SW 1271 (cell line): ENCODE data around the gene HPSE2.
A peak's percentile ranks its signal among the peaks of the same experiment; 100 is the strongest.

Experiments
- DNase-seq, 2 experiments: peaks; one replicate each; lab custom pipeline; 2025; lab: John Stamatoyannopoulos, UW

HPSE2 gene

GRCh38 chr10:98433371-98433770, 802.3 kb downstream of the HPSE2 start:
- no peak for DNase-seq

DNA sequence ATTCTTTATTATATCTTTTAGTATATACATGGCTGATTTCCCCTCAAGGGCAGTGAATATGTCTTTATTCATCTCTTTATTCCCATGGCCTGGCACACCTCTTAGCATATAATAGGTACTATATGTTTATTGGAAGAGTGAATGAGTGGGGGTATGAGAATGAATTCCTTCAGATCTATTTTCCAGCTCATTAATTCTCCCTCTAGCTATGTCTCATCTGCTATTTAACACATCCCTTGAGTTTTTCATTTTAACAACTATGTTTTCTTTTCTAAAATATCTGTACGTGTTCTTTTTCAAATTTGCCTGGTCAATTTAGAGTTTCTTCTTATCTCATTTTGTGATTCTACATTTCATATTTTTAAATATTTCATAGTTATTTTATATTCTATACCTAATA, 803.3 kb downstream of the HPSE2 start:
- no peak for DNase-seq

- no peak for DNase-seq
These were observed 804.6 kb downstream of the HPSE2 start for GRCh38 chr10:98431016-98431415.

DNA sequence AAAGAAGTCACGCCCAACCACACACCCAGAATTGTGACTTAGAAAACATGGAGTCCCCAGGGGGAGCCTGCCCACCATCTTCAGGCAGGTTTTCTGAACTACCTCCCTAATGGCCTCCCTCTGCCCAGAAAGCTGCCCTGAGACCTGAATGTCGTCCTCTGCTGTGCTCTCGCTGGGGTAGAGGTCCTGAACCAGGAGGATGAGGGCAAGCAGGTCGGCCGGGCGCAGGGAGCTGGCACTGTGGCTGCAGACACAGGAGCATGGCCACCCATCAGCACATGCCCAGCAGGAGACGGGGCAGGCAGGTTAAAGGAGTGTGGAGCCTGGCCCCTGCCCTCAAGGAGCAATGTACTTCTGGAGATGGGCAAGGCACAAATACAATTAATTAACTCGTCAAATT, 805.2 kb downstream of the HPSE2 start:
- no peak for DNase-seq

DNA sequence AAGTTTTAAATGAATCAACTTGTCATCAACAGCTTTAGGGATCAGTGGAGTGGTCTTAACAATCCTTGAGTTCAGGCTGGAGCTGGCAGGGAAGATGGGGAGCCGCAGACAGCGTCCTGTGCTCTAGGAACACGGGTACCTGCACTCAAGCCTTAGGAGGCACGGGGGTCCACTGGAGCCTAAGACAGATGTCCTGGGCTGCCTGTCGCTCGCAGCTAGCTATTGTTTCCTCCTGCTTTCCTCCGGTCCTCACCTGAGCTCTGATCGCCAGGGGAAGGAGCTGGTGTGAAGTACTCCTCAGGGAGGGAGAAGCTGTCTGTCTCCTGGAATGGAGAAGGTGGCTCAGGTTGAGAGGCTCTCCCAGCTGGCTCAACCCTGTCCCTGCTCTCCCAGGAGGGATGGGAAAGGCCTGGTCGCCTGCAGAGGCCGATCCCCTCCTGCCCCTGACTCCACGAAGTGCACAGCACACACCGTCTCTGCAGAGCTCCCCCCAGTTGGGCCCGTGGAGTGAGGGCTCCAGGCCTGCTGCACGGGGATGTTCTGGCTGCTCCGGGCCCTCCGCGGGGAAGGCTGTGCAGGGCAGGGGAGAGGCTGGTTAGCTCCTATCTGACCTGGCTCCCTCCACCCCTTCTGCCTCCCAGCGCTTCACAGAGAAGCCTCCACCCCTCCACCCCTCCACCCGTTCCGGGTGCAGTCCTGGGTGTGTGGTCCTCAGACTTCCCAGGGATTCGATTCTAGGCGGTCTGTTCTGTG, 806.2 kb downstream of the HPSE2 start:
- DNase-seq = no peak

DNA sequence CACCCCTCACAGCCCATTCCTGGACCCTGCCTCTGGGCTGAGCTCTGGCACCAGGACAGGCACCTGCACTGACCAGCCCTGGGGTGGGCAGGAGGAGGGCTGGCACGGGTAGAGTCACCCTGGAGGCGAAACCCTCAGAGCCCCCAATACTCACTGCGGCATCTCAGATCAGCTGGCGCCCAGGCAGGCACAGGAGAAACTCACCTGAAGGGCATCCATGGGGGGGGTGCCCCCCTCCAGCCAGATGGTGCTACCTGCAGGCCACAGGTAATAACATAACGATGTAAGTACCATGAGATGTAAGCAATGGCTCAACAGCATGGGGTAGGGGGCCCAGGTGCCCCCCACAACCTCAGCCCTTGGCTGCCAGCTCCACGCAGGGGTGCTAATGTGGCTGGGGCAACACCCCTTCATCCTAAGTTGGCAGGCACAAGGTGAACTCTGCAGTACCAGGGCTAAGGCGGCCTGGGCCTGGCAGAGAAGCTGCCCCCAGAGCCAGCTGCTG, 808.6 kb downstream of the HPSE2 start:
- DNase-seq = no peak

DNA sequence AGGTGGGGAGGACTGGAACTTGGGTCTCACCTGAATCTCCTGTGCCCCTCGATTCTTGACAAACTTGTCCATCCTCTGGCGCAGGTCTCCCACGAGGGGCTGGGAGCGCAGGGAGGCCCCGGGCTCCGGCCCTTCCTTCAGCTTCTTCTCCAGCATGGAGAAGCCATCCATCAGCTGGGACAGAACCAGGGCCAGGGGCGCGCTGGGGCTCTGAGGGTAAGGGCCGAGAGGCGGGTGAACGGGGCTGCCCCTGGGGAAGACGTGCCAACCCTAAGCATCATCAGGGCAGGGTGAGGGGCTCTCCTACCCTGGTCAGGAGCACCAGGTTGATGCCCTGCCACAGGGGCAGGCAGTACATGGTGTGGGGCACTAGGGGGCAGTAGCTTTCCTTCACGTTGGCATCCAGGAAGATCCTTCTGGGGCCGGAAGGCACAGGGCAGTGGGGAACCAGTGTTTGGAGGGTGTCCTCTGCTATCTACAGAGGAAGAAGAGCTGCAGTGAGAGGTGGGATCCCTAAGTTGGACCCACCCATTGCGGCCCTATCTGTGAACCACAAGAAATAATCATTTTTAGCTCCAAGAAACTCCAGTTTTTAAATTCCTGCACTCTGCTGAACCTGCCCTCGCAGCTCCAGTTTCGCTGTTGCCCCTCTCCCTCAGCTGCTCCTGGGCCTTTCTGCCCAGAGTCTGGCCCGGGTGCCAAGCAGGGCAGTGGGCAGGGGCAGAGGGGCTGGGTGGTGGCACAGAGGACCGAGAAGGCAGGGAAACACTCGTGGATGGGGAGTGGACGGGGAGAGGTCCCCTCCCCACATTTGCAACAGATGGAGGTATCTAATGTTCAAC, 809.9 kb downstream of the HPSE2 start:
- peak; percentile 11 to 18 for DNase-seq

- DNase-seq = no peak
These were observed 811.1 kb downstream of the HPSE2 start for GRCh38 chr10:98424295-98425254.

GRCh38 chr10:98423691-98424120, 811.9 kb downstream of the HPSE2 start:
- no peak for DNase-seq

DNA sequence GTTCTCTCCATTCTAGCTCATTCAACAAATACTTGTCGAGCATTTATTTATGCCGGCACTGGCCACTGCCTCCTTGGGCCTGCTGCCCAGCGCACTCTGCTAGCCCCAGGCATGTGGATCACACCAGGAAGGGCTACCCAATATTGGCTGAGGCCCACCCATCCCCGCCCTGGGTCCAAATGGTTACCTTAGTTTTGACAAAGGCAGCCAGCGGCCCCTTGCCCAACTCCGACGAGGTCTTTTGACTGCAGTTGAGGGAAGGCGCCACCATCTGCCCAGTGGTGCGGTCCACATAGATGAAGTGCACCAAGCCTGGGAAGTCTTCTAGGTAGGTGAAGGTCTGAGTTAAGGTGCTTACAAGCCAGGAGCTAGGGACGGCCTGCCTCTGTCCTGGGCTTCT, 813.5 kb downstream of the HPSE2 start:
- DNase-seq = no peak

GRCh38 chr10:98420786-98421185, 814.9 kb downstream of the HPSE2 start:
- DNase-seq = no peak

- no peak for DNase-seq
These were observed 816.0 kb downstream of the HPSE2 start for GRCh38 chr10:98419469-98420261.

DNA sequence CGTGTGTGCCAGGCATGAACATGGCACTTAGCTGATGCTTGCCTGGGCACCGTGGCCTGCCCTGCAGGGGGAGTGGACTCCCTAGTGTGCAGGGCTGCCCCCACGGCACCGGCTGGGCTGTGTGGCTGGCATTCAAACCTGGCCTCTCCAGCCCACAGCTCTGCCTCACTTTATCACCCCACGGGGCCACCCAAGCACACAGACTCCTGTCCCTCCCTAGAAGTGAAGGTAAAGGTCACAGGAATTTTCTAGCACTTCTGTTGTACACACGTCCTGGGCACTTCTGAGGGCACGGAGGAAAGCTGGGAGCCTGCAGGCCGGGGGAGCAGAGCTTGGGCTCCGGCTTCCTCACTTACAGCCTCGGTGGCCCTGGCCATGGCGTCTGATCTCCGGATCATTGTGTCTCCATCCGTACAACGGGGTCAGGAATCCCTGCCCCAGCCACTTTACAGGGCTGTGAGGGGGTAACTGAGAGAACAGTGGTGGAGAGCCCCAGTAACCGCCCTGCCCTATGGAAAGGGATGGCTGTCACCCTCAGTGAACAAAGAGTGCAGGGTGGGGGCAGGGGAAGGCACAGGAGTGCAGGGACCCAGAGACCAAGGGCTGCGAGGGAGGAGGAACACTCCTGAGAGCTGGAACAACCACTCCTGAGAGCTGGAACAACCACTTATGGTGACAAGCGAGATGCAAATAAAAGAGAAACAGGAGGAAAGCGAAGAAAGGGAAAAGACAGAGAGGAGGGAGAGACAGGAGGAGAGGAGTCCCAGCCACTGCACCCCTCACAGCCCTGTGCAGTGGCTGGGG, 816.8 kb downstream of the HPSE2 start:
- no peak for DNase-seq

GRCh38 chr10:98417973-98418664, 817.5 kb downstream of the HPSE2 start:
- no peak for DNase-seq

- no peak for DNase-seq
These were observed 818.1 kb downstream of the HPSE2 start for GRCh38 chr10:98417481-98417959.

GRCh38 chr10:98416606-98417388, 818.9 kb downstream of the HPSE2 start:
- DNase-seq = no peak

DNA sequence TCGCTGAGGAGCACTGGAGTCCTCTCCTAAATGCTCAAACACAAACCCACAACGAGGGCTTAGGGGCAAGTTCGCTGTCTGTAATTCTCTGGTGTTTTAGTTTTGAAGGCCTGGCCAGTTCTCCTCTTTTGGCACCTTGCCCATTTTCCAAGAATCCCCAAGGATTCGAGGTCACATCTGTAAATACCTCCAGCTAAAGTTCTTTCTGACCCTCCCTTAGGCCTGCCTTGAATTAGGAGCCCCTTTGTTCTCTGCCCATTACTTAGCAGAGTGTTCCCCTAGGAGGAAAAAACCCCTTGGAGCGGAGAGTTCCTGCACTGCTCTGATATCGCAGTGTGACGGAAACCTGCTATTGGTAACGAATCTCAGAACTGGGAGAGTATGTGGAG, 819.9 kb downstream of the HPSE2 start:
- DNase-seq = no peak

GRCh38 chr10:98414932-98415730, 820.5 kb downstream of the HPSE2 start, which contains the start of gene PYROXD2:
PYROXD2 (minus strand) TSS chr10:98415182; CDS start chr10:98415135, 47 bp downstream.
- DNase-seq = peak; percentile 20 to 83
